Endodermal cell (in vitro differentiated cells): ENCODE data around the gene BTRC. TPM values are rescaled to one million over a fixed set of nuclear protein-coding genes. Genes with fewer than 3 reads are reported as not detected.

Experiments used
- DNase-seq: peaks from one replicate; pipeline ENCODE4 v3.0.0-alpha.2; 2017
- H3K27ac ChIP-seq: 2 replicates; pipeline ENCODE4 v1.5.1; 2013; ENCODE audit warnings: mild to moderate bottlenecking, low read depth, low read length, moderate library complexity
- H3K27me3 ChIP-seq: 2 replicates; pipeline ENCODE4 v1.6.1; 2013; ENCODE audit warnings: mild to moderate bottlenecking, low read length, moderate library complexity; ENCODE audit not compliant: insufficient read depth, control insufficient read depth, poor library complexity, severe bottlenecking
- H3K36me3 ChIP-seq: 2 replicates; pipeline ENCODE4 v1.7.0; 2013; ENCODE audit warnings: mild to moderate bottlenecking, low read length, moderate library complexity; ENCODE audit not compliant: control insufficient read depth, insufficient read depth
- H3K4me1 ChIP-seq: one replicate; pipeline ENCODE4 v1.7.0; 2013; ENCODE audit warnings: low read length; ENCODE audit not compliant: control insufficient read depth, insufficient read depth
- H3K4me3 ChIP-seq: 2 replicates; pipeline ENCODE4 v1.5.1; 2013; ENCODE audit warnings: mild to moderate bottlenecking, low read length, moderate library complexity
- H3K9ac ChIP-seq: 2 replicates; pipeline ENCODE4 v1.6.1; 2013; ENCODE audit warnings: mild to moderate bottlenecking, low read length, moderate library complexity; ENCODE audit not compliant: poor library complexity, severe bottlenecking; ENCODE audit errors: extremely low read depth
- H3K9me3 ChIP-seq: 2 replicates; pipeline ENCODE4 v1.6.1; 2013; ENCODE audit warnings: mild to moderate bottlenecking, low read length, moderate library complexity; ENCODE audit not compliant: control insufficient read depth
- H3K27ac Mint-ChIP-seq: 2 replicates; pipeline ENCODE4 v1.8.0; 2020; ENCODE audit warnings: mixed read lengths
- H3K27me3 Mint-ChIP-seq: 2 replicates; pipeline ENCODE4 v1.8.0; 2021; ENCODE audit warnings: mild to moderate bottlenecking, mixed read lengths; ENCODE audit not compliant: insufficient read depth
- H3K36me3 Mint-ChIP-seq: 2 replicates; pipeline ENCODE4 v1.8.0; 2020; ENCODE audit warnings: low read depth, mixed read lengths
- H3K4me1 Mint-ChIP-seq: 2 replicates; pipeline ENCODE4 v1.8.0; 2020; ENCODE audit warnings: mixed read lengths
- H3K4me3 Mint-ChIP-seq: 2 replicates; pipeline ENCODE4 v1.8.0; 2020; ENCODE audit warnings: mild to moderate bottlenecking, moderate library complexity, mixed read lengths
- H3K9me3 Mint-ChIP-seq: 2 replicates; pipeline ENCODE4 v1.8.0; 2020; ENCODE audit warnings: mild to moderate bottlenecking, mixed read lengths
- CTCF ChIP-seq: fragments of 200-600 bp; sonication (generic); conservative IDR thresholded peaks from 2 replicates; pipeline ENCODE4 v1.5.0; 2021; ENCODE audit warnings: antibody characterized with exemption, mild to moderate bottlenecking
- WGBS, 2 experiments: methylation state at CpG; one replicate each; pipeline versions ENCODE4 v1.1.5 to v1.1.7; 2013; ENCODE audit warnings: missing lambda C conversion rate in 2 of 2, mixed read lengths in 1 of 2; ENCODE audit not compliant: insufficient coverage in 1 of 2, insufficient read length in 1 of 2; 5-methylcytosine and 5-hydroxymethylcytosine counted together
- total RNA-seq, 2 donors: library from RNA; stranded (reverse); fragmentation: NEBNext Ultra II Directional in 1 of 2; extraction: Animal tissue kit (Norgen Biotek cat#: 25700) in 1 of 2; gene quantifications; 2 replicates in 1 of 2; 3 replicates in 1 of 2; pipeline ENCODE4 v1.2.1, GENCODE V29; 2021

BTRC gene
- total RNA-seq, 2 donors from 2014 or later, result 30.1 to 38.2 TPM

- Histone ChIP-seq H3K9ac (no peak overlapping the region), H3K27ac (no peak overlapping the region), H3K4me1 (peaks cover 16% of the 10 kb centered on the region), H3K9me3 (no peaks in the 10 kb centered on the region), H3K27me3 (no peaks in the 10 kb centered on the region), H3K36me3 (peaks cover 20% of the 10 kb centered on the region), H3K4me3 (no peak overlapping the region)
- 96 to 99% methylated on average over 8 to 13 of the region's 13 CpGs for WGBS, 2 experiments
- peaks cover 6% of the 10 kb centered on the region for H3K36me3 Mint-ChIP-seq
- TF ChIP-seq CTCF, result peak; percentile 47
- no peaks in the 10 kb centered on the region for H3K9me3 Mint-ChIP-seq
- H3K4me3 Mint-ChIP-seq, result no peak overlapping the region
- peaks cover 37% of the 10 kb centered on the region for H3K4me1 Mint-ChIP-seq
- H3K27ac Mint-ChIP-seq, result no peak overlapping the region
- H3K27me3 Mint-ChIP-seq, result no peaks in the 10 kb centered on the region
- no peak for DNase-seq
These were observed 241.8 kb downstream of the BTRC start for GRCh38 chr10:101595591-101596433.

- peaks cover 30% of the 10 kb centered on the region for H3K4me1 ChIP-seq
- H3K27ac ChIP-seq, result peak overlapping the region; percentile 69
- peaks cover 51% of the 10 kb centered on the region for H3K4me1 Mint-ChIP-seq
- DNase-seq, result peak; percentile 74
- H3K4me3 Mint-ChIP-seq, result peak overlapping the region; percentile 3
- H3K9me3 Mint-ChIP-seq, result no peaks in the 10 kb centered on the region
- H3K36me3 Mint-ChIP-seq, result peaks cover 8% of the 10 kb centered on the region
- H3K9ac ChIP-seq, result peak overlapping the region; percentile 36
- 66 to 81% methylated on average over 12 to 14 of the region's 14 CpGs for WGBS, 2 experiments
- TF ChIP-seq CTCF, result no peak
- H3K9me3 ChIP-seq, result no peaks in the 10 kb centered on the region
- H3K27me3 Mint-ChIP-seq, result no peaks in the 10 kb centered on the region
- peak overlapping the region; percentile 52 for H3K4me3 ChIP-seq
- H3K27ac Mint-ChIP-seq, result peak overlapping the region; percentile 23
- H3K36me3 ChIP-seq, result peaks cover 24% of the 10 kb centered on the region
- no peaks in the 10 kb centered on the region for H3K27me3 ChIP-seq
These were observed 243.3 kb downstream of the BTRC start for GRCh38 chr10:101597091-101597900.

GRCh38 chr10:101601541-101601940 is 247.6 kb downstream of the BTRC start:
- Histone ChIP-seq H3K9ac (no peak overlapping the region), H3K4me3 (no peak overlapping the region), H3K9me3 (no peaks in the 10 kb centered on the region), H3K27ac (no peak overlapping the region), H3K36me3 (peaks cover 19% of the 10 kb centered on the region), H3K27me3 (no peaks in the 10 kb centered on the region), H3K4me1 (peaks cover 37% of the 10 kb centered on the region)
- H3K36me3 Mint-ChIP-seq, result peaks cover 22% of the 10 kb centered on the region
- no peak for TF ChIP-seq CTCF
- no peak overlapping the region for H3K4me3 Mint-ChIP-seq
- no peaks in the 10 kb centered on the region for H3K9me3 Mint-ChIP-seq
- 67 to 78% methylated on average over 1 of the region's 1 CpG for WGBS, 2 experiments
- H3K27me3 Mint-ChIP-seq, result no peaks in the 10 kb centered on the region
- peak; percentile 44 for DNase-seq
- no peak overlapping the region for H3K27ac Mint-ChIP-seq
- H3K4me1 Mint-ChIP-seq, result peaks cover 62% of the 10 kb centered on the region
